HG03025 (cell line): ENCODE results near the gene KCNH5.

Experiments used
- ATAC-seq: cut with Tn5 transposase; IDR thresholded peaks from one replicate; pipeline ENCODE4 v1.9.1; 2021; ENCODE audit warnings: mild to moderate bottlenecking, moderate library complexity; ENCODE audit not compliant: unreplicated experiment, low FRiP score

Gene KCNH5

GRCh38 chr14:62691647-62692489 lies 353.4 kb downstream of the KCNH5 start:
- no peak for ATAC-seq

- no peak for ATAC-seq
Measured at GRCh38 chr14:62689733-62690132, 355.5 kb downstream of the KCNH5 start.

- no peak for ATAC-seq
Measured at GRCh38 chr14:62687818-62688217, 357.4 kb downstream of the KCNH5 start.

GRCh38 chr14:62684376-62684775 lies 360.9 kb downstream of the KCNH5 start:
- no peak for ATAC-seq

- ATAC-seq: no peak
Measured at GRCh38 chr14:62682208-62682607, 363.1 kb downstream of the KCNH5 start.

GRCh38 chr14:62674563-62675237 lies 370.6 kb downstream of the KCNH5 start:
- ATAC-seq: no peak

GRCh38 chr14:62673014-62673755 lies 372.1 kb downstream of the KCNH5 start:
- no peak for ATAC-seq

GRCh38 chr14:62670526-62670925 lies 374.7 kb downstream of the KCNH5 start:
- no peak for ATAC-seq

GRCh38 chr14:62667421-62667914 lies 377.8 kb downstream of the KCNH5 start:
- ATAC-seq: no peak

- no peak for ATAC-seq
Measured at GRCh38 chr14:62665286-62665685, 380.0 kb downstream of the KCNH5 start.

GRCh38 chr14:62663456-62663821 lies 381.8 kb downstream of the KCNH5 start:
- ATAC-seq: no peak

- ATAC-seq: no peak
Measured at GRCh38 chr14:62662811-62663455, 382.3 kb downstream of the KCNH5 start.

- no peak for ATAC-seq
Measured at GRCh38 chr14:62661818-62662217, 383.4 kb downstream of the KCNH5 start.

- ATAC-seq: no peak
Measured at GRCh38 chr14:62658631-62659030, 386.6 kb downstream of the KCNH5 start.

GRCh38 chr14:62657376-62657775 lies 387.9 kb downstream of the KCNH5 start:
- no peak for ATAC-seq

- no peak for ATAC-seq
Measured at GRCh38 chr14:62655166-62655565, 390.1 kb downstream of the KCNH5 start.

GRCh38 chr14:62654641-62655040 lies 390.6 kb downstream of the KCNH5 start:
- ATAC-seq: no peak
